Hepatocyte (in vitro differentiated cells): ENCODE measurements around the gene TRA2B. TPM values are rescaled to one million over a fixed set of nuclear protein-coding genes. Genes with fewer than 3 reads are reported as not detected.

ENCODE experiments used
- DNase-seq: peaks from one replicate; pipeline ENCODE4 v3.0.0-alpha.2; 2016; ENCODE audit warnings: low spot score
- H2AFZ ChIP-seq: fragments of 200-600 bp; sonication (generic); 2 replicates; pipeline ENCODE4 v1.6.0; 2016; ENCODE audit warnings: antibody characterized with exemption, mild to moderate bottlenecking
- H3K27ac ChIP-seq: fragments of 200-600 bp; sonication (generic); 2 replicates; pipeline ENCODE4 v1.5.1; 2016; ENCODE audit warnings: mild to moderate bottlenecking
- H3K27me3 ChIP-seq: fragments of 200-600 bp; sonication (generic); 2 replicates; pipeline ENCODE4 v1.6.1; 2016
- H3K36me3 ChIP-seq: fragments of 200-600 bp; sonication (generic); replicated peaks from 2 replicates; pipeline ENCODE4 v1.5.1; 2016; ENCODE audit warnings: low read depth; ENCODE audit not compliant: insufficient read depth
- H3K4me1 ChIP-seq: fragments of 200-600 bp; sonication (generic); 2 replicates; pipeline ENCODE4 v1.5.1; 2016; ENCODE audit warnings: mild to moderate bottlenecking, moderate library complexity; ENCODE audit not compliant: insufficient read depth
- H3K4me2 ChIP-seq: fragments of 200-600 bp; sonication (generic); 2 replicates; pipeline ENCODE4 v1.6.0; 2016
- H3K4me3 ChIP-seq: fragments of 200-600 bp; sonication (generic); 2 replicates; pipeline ENCODE4 v1.5.1; 2016; ENCODE audit warnings: mild to moderate bottlenecking
- H3K79me2 ChIP-seq: fragments of 200-600 bp; sonication (generic); 2 replicates; pipeline ENCODE4 v1.6.0; 2017; ENCODE audit warnings: mild to moderate bottlenecking
- H3K9me2 ChIP-seq: fragments of 200-600 bp; sonication (generic); replicated peaks from 2 replicates; pipeline ENCODE4 v1.6.0; 2017; ENCODE audit warnings: mild to moderate bottlenecking; ENCODE audit not compliant: insufficient read depth
- H3K9me3 ChIP-seq: fragments of 200-600 bp; sonication (generic); 2 replicates; pipeline ENCODE4 v1.5.1; 2016; ENCODE audit warnings: low read depth, mild to moderate bottlenecking
- H4K20me1 ChIP-seq: fragments of 200-600 bp; sonication (generic); 2 replicates; pipeline ENCODE4 v1.6.0; 2016; ENCODE audit warnings: mild to moderate bottlenecking; ENCODE audit not compliant: insufficient read depth, poor library complexity, severe bottlenecking
- EZH2 ChIP-seq: fragments of 200-600 bp; sonication (generic); IDR thresholded peaks from 2 replicates; pipeline ENCODE4 v1.6.1; 2016; ENCODE audit warnings: antibody characterized with exemption, mild to moderate bottlenecking, borderline replicate concordance
- EZH2phosphoT487 ChIP-seq: fragments of 200-600 bp; sonication (generic); IDR thresholded peaks from one replicate; pipeline ENCODE4 v1.6.1; 2018; ENCODE audit warnings: antibody characterized with exemption, mild to moderate bottlenecking, low read depth, moderate library complexity; ENCODE audit not compliant: unreplicated experiment, severe bottlenecking
- WGBS: methylation state at CpG from one replicate; pipeline ENCODE4 v1.1.6; 2016; ENCODE audit warnings: low lambda C conversion rate; ENCODE audit errors: missing lambda C conversion rate; 5-methylcytosine and 5-hydroxymethylcytosine counted together
- polyA plus RNA-seq: library from polyadenylated mRNA; unstranded; fragments of >200 nt; fragmentation: Nextera tagmentation; extraction: Ambion mirVana; gene quantifications from 2 replicates; pipeline ENCODE4 v1.2.1, GENCODE V29; 2016
- total RNA-seq: library from RNA; depleted of rRNA; stranded (reverse); fragments of >200 nt; gene quantifications from 2 replicates; pipeline ENCODE4 v1.2.3, GENCODE V29; 2014
- TF ChIP-seq, protein P1 (sequence below): fragments of 200-600 bp; sonication (generic); IDR thresholded peaks from 2 replicates; pipeline ENCODE4 v1.5.1; 2016; ENCODE audit warnings: antibody characterized with exemption, mild to moderate bottlenecking; ENCODE audit not compliant: poor library complexity

TRA2B gene
- total and polyA plus RNA-seq, 2 experiments from 2014 or later: 93.6 to 135 TPM

DNA sequence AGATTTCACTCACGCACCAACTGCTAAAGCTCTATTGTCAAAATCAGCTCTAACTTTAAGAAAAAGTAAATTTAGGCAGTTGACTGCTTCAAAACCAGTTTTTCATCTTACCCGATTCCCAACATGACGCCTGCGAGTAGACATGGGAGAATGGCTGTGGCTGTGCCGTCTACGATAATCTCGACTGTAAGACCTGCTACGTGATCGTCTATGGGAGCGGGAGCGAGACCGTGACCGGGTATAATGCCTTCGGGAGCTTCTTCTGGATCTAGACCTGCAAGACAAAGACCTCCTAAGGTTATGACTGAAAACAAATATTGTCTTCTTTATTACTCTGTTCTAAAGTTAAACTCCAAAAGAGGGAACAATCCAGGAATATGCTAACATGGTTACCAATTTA, 12.5 kb downstream of the TRA2B start:
- peaks cover 100% of the 10 kb centered on the region for H3K79me2 ChIP-seq
- DNase-seq: no peak
- WGBS: 93% methylated on average over 14 of the region's 14 CpGs
- H3K36me3 ChIP-seq: no peaks in the 10 kb centered on the region
- TF ChIP-seq, protein P1, sequence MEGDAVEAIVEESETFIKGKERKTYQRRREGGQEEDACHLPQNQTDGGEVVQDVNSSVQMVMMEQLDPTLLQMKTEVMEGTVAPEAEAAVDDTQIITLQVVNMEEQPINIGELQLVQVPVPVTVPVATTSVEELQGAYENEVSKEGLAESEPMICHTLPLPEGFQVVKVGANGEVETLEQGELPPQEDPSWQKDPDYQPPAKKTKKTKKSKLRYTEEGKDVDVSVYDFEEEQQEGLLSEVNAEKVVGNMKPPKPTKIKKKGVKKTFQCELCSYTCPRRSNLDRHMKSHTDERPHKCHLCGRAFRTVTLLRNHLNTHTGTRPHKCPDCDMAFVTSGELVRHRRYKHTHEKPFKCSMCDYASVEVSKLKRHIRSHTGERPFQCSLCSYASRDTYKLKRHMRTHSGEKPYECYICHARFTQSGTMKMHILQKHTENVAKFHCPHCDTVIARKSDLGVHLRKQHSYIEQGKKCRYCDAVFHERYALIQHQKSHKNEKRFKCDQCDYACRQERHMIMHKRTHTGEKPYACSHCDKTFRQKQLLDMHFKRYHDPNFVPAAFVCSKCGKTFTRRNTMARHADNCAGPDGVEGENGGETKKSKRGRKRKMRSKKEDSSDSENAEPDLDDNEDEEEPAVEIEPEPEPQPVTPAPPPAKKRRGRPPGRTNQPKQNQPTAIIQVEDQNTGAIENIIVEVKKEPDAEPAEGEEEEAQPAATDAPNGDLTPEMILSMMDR: no peak
- H3K4me3 ChIP-seq: no peak overlapping the region
- H3K4me2 ChIP-seq: peak overlapping the region; percentile 93
- no peaks in the 10 kb centered on the region for H3K27me3 ChIP-seq
- H3K27ac ChIP-seq: no peak overlapping the region
- H3K4me1 ChIP-seq: peaks cover 50% of the 10 kb centered on the region
- H3K9me2 ChIP-seq: no peaks in the 10 kb centered on the region
- H3K9me3 ChIP-seq: no peaks in the 10 kb centered on the region
- no peak overlapping the region for H2AFZ ChIP-seq
- H4K20me1 ChIP-seq: peaks cover 96% of the 10 kb centered on the region

DNA sequence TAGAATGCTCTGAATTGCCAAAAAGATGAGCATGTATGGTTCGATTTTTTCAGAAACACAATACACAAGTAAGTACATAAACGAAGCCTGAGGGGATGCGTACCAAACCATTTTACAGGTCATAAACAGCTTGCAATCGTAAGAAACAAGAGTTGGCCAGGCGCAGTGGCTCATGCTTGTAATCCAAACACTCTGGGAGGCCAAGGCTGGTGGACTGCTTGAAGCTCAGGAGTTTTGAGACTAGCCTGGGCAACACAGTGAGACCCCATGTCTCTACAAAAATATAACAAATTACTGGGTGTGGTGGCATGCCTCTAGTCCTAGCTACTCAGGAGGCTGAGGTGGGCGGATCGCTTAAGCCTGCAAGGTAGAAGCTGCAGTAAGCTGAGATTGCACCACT, 13.4 kb downstream of the TRA2B start:
- Histone ChIP-seq H2AFZ (no peak overlapping the region), H3K27ac (no peak overlapping the region), H4K20me1 (peaks cover 96% of the 10 kb centered on the region), H3K27me3 (no peaks in the 10 kb centered on the region), H3K36me3 (no peaks in the 10 kb centered on the region), H3K4me3 (no peak overlapping the region), H3K4me1 (peaks cover 40% of the 10 kb centered on the region), H3K4me2 (no peak overlapping the region), H3K79me2 (peaks cover 100% of the 10 kb centered on the region), H3K9me3 (no peaks in the 10 kb centered on the region), H3K9me2 (no peaks in the 10 kb centered on the region)
- no peak for DNase-seq
- TF ChIP-seq, protein P1: no peak
- TF ChIP-seq EZH2phosphoT487 (no peak), EZH2 (no peak)
- WGBS: 86% methylated on average over 7 of the region's 7 CpGs

GRCh38 chr3:185920184-185920583, 17.6 kb downstream of the TRA2B start:
- Histone ChIP-seq H3K4me3 (no peak overlapping the region), H3K9me3 (no peaks in the 10 kb centered on the region), H3K27ac (no peak overlapping the region), H3K4me2 (no peak overlapping the region), H3K79me2 (peaks cover 92% of the 10 kb centered on the region), H2AFZ (no peak overlapping the region), H4K20me1 (peaks cover 92% of the 10 kb centered on the region), H3K27me3 (no peaks in the 10 kb centered on the region), H3K9me2 (no peaks in the 10 kb centered on the region), H3K36me3 (no peaks in the 10 kb centered on the region), H3K4me1 (no peaks in the 10 kb centered on the region)
- TF ChIP-seq EZH2 (no peak), EZH2phosphoT487 (no peak)
- TF ChIP-seq, protein P1: no peak
- WGBS: 97% methylated on average over 4 of the region's 4 CpGs
- DNase-seq: no peak
